ENCODE measurements around the gene DPF1.

DPF1 gene

GRCh38 chr19:38250428-38250820 lies 26.4 kb upstream of the DPF1 start:
- no peak for DNase-seq (ENCODE audit: low read depth)
- no peak overlapping the region for H3K4me3 ChIP-seq (ENCODE audit: low read length)
- no peak for TF ChIP-seq CTCF (IDR thresholded peaks at IDR 0.05; ENCODE audit: insufficient read depth, low read depth, low read length, missing control alignments)

GRCh38 chr19:38248421-38248820 lies 24.4 kb upstream of the DPF1 start:
- no peak for TF ChIP-seq CTCF (IDR thresholded peaks at IDR 0.05; ENCODE audit: insufficient read depth, low read depth, low read length, missing control alignments)

DNA sequence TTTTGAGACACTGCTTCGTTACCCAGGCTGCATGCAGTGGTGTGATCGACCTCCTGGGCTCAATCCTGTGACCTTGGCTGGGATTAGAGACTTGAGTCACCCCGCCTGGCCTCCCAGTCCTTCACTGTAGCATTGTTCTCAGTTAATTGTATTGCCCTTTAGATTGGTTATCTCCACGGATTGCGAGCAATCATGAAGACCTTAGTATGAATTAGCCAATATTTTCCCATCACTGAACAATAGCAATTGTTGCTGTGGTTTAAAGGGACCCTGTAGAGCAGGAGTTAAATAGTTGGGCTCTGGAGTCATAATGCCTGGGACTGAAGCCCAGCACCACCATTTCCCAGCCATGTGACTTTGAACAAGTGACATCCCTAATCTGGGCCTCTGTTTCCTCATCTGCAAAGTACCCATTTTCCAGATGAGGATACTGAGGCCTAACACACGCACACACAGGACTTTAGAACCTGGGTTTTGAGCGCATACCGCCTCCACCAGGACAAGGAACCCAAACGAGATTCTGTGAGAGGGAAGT lies 23.8 kb upstream of the DPF1 start:
- H3K4me3 ChIP-seq (ENCODE audit: low read length) = no peak overlapping the region
- TF ChIP-seq CTCF (IDR thresholded peaks at IDR 0.05; ENCODE audit: insufficient read depth, low read depth, low read length, missing control alignments) = no peak
- no peak for DNase-seq (ENCODE audit: low read depth)

More at GRCh38 chr19:38248421-38248820, 24.4 kb upstream of the DPF1 start:
- DNase-seq (ENCODE audit: low read depth) = no peak
- H3K4me3 ChIP-seq (ENCODE audit: low read length) = no peak overlapping the region

DNA sequence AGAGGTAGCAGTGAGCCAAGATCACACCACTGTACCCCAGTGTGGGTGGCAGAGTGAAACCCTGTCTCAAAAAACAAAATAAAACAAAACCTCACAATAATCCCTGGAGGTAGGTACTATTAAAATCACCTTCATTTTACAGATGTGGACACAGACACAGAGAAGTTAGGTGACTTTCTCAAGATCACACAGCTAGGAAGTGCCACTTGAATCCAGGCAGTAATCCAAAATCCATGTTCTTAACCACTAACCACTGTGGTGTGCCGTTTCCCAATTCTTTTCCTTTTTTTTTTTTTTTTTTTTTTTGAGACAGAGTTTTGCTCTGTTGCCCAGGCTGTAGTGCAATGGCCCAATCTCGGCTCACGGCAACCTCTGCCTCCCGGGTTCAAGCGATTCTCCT lies 23.1 kb upstream of the DPF1 start:
- no peak overlapping the region for H3K4me3 ChIP-seq (ENCODE audit: low read length)
- DNase-seq (ENCODE audit: low read depth) = no peak
- no peak for TF ChIP-seq CTCF (IDR thresholded peaks at IDR 0.05; ENCODE audit: insufficient read depth, low read depth, low read length, missing control alignments)

- no peak for DNase-seq (ENCODE audit: low read depth)
- H3K4me3 ChIP-seq (ENCODE audit: low read length) = no peak overlapping the region
- TF ChIP-seq CTCF (IDR thresholded peaks at IDR 0.05; ENCODE audit: insufficient read depth, low read depth, low read length, missing control alignments) = no peak
Observed at GRCh38 chr19:38245826-38246498, 21.9 kb upstream of the DPF1 start.

GRCh38 chr19:38243279-38243673 lies 19.3 kb upstream of the DPF1 start:
- DNase-seq (ENCODE audit: low read depth) = no peak
- TF ChIP-seq CTCF (IDR thresholded peaks at IDR 0.05; ENCODE audit: insufficient read depth, low read depth, low read length, missing control alignments) = no peak
- H3K4me3 ChIP-seq (ENCODE audit: low read length) = no peak overlapping the region

DNA sequence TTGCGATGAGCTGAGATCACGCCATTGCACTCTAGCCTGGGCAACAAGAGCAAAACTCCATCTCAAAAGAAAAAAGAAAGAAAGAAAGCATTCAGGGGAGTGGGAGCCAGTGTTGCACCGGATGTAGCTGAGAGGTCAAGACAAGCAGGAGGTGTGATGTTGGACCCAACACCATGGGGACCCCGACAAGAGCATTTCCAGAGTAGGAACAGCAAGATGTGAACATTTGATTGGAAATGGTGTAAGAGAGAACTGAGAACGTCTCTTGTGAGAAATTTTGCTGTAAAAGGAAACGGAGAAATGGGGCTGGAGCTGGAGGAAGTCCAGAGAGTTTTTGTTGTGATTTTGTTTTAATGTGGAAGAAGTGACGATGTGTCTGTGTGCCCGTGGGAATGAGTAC lies 15.8 kb upstream of the DPF1 start:
- TF ChIP-seq CTCF (IDR thresholded peaks at IDR 0.05; ENCODE audit: insufficient read depth, low read depth, low read length, missing control alignments) = no peak
- no peak for DNase-seq (ENCODE audit: low read depth)
- no peak overlapping the region for H3K4me3 ChIP-seq (ENCODE audit: low read length)

Measured in epithelial cell of esophagus (primary cell).